GM18868 (cell line): ENCODE data around the gene GSS.
"Not testable (repeated sequence)": the region's sequence is repeated elsewhere in the genome, so short reads cannot be mapped to it uniquely, and the experiment has no call there.

ENCODE experiments used
- ATAC-seq: cut with Tn5 transposase; IDR thresholded peaks from one replicate; pipeline ENCODE4 v1.9.1; 2021; ENCODE audit warnings: mild to moderate bottlenecking, moderate library complexity; ENCODE audit not compliant: unreplicated experiment

The GSS gene

GRCh38 chr20:34915749-34916455, 39.7 kb downstream of the GSS start:
- no peak for ATAC-seq

GRCh38 chr20:34915131-34915530, 40.5 kb downstream of the GSS start:
- no peak for ATAC-seq

GRCh38 chr20:34907616-34908469, 47.8 kb downstream of the GSS start:
- no peak for ATAC-seq

- no peak for ATAC-seq
These were observed 51.4 kb downstream of the GSS start for GRCh38 chr20:34904202-34904621.

- ATAC-seq: not testable (repeated sequence)
These were observed 56.9 kb downstream of the GSS start for GRCh38 chr20:34898731-34899130.

- not testable (repeated sequence) for ATAC-seq
These were observed 57.5 kb downstream of the GSS start for GRCh38 chr20:34898129-34898528.

GRCh38 chr20:34896086-34896621, 59.5 kb downstream of the GSS start:
- no peak for ATAC-seq

- no peak for ATAC-seq
These were observed 60.1 kb downstream of the GSS start for GRCh38 chr20:34895465-34895864.

GRCh38 chr20:34894723-34895122, 60.9 kb downstream of the GSS start:
- no peak for ATAC-seq

- ATAC-seq: no peak
These were observed 62.9 kb downstream of the GSS start for GRCh38 chr20:34892671-34893070.

GRCh38 chr20:34891166-34892062, 64.2 kb downstream of the GSS start:
- ATAC-seq: no peak

- ATAC-seq: no peak
These were observed 67.1 kb downstream of the GSS start for GRCh38 chr20:34888468-34888867.

GRCh38 chr20:34887023-34887422, 68.6 kb downstream of the GSS start:
- ATAC-seq: no peak

- ATAC-seq: no peak
These were observed 69.5 kb downstream of the GSS start for GRCh38 chr20:34886122-34886521.

GRCh38 chr20:34884260-34884659, 71.3 kb downstream of the GSS start:
- no peak for ATAC-seq

- ATAC-seq: no peak
These were observed 71.8 kb downstream of the GSS start for GRCh38 chr20:34883809-34884208.

GRCh38 chr20:34883087-34883688, 72.4 kb downstream of the GSS start:
- no peak for ATAC-seq

GRCh38 chr20:34881689-34882088, 73.9 kb downstream of the GSS start:
- no peak for ATAC-seq

- not testable (repeated sequence) for ATAC-seq
These were observed 74.6 kb downstream of the GSS start for GRCh38 chr20:34880971-34881370.

GRCh38 chr20:34880215-34880850, 75.3 kb downstream of the GSS start:
- ATAC-seq: no peak
